CD4-positive, alpha-beta T cell (primary cell): Measurements from ENCODE around the gene FYB1. TPM values are rescaled to one million over a fixed set of nuclear protein-coding genes. Genes with fewer than 3 reads are reported as not detected.

ENCODE experiments used
- ATAC-seq: fragments of 200-7000 bp; cut with Tn5 transposase; one replicate; pipeline ENCODE4 v1.10.0; 2022; ENCODE audit warnings: mild to moderate bottlenecking; ENCODE audit not compliant: poor library complexity
- CTCF ChIA-PET: fragments of 350-600 bp; sonication (Branson Sonifier 250); formaldehyde crosslinking; loops from one replicate; lab custom pipeline; 2021; ENCODE audit warnings: antibody characterized with exemption, inconsistent platforms; lab: Charles Lee
- POLR2A ChIA-PET: fragments of 350-600 bp; sonication (Branson Sonifier 250); formaldehyde crosslinking; loops from one replicate; lab custom pipeline; 2021; ENCODE audit warnings: antibody characterized with exemption, inconsistent platforms; lab: Charles Lee
- DNase-seq, 14 experiments: peaks; one replicate each; pipeline ENCODE4 v3.0.0-alpha.2; 2013 to 2020; ENCODE audit warnings: mixed read lengths in 2 of 14
- H3K27ac ChIP-seq, 2 donors: one replicate each; pipeline versions ENCODE4 v1.5.1 to v1.7.0; 2013; ENCODE audit warnings: low read length in 2 of 2, low read depth in 1 of 2, mild to moderate bottlenecking in 1 of 2
- H3K27me3 ChIP-seq, 2 experiments: 1 replicate in 1 of 2; 2 replicates in 1 of 2; pipeline versions ENCODE4 v1.6.1 to v1.7.0; 2013; ENCODE audit warnings: low read length in 2 of 2, control low read depth in 1 of 2, mild to moderate bottlenecking in 1 of 2, moderate library complexity in 1 of 2; ENCODE audit not compliant: insufficient read depth in 2 of 2, control insufficient read depth in 1 of 2
- H3K36me3 ChIP-seq: one replicate; pipeline ENCODE4 v1.6.1; 2013; ENCODE audit warnings: low read length, control low read depth; ENCODE audit not compliant: insufficient read depth
- H3K4me1 ChIP-seq: one replicate; pipeline ENCODE4 v1.6.1; 2013; ENCODE audit warnings: low read length, control low read depth; ENCODE audit not compliant: insufficient read depth
- H3K4me3 ChIP-seq: one replicate; pipeline ENCODE4 v1.5.1; 2013; ENCODE audit warnings: mild to moderate bottlenecking, low read length, moderate library complexity
- H3K9me3 ChIP-seq, 2 experiments: 1 replicate in 1 of 2; 2 replicates in 1 of 2; pipeline versions ENCODE4 v1.6.1 to v1.7.0; 2013; ENCODE audit warnings: low read length in 2 of 2, mild to moderate bottlenecking in 2 of 2, control low read depth in 1 of 2, moderate library complexity in 1 of 2; ENCODE audit not compliant: control insufficient read depth in 1 of 2, insufficient read depth in 1 of 2
- H3K27ac Mint-ChIP-seq: one replicate; pipeline ENCODE4 v1.8.0; 2020; ENCODE audit warnings: mixed read lengths
- H3K27me3 Mint-ChIP-seq: one replicate; pipeline ENCODE4 v1.8.0; 2021; ENCODE audit warnings: mixed read lengths
- H3K36me3 Mint-ChIP-seq: one replicate; pipeline ENCODE4 v1.8.0; 2021; ENCODE audit warnings: low read depth, mixed read lengths
- H3K4me1 Mint-ChIP-seq: one replicate; pipeline ENCODE4 v1.8.0; 2021; ENCODE audit warnings: low read depth, mixed read lengths
- H3K4me3 Mint-ChIP-seq: one replicate; pipeline ENCODE4 v1.8.0; 2020; ENCODE audit warnings: mild to moderate bottlenecking, mixed read lengths
- H3K9me3 Mint-ChIP-seq: one replicate; pipeline ENCODE4 v1.8.0; 2020; ENCODE audit warnings: mixed read lengths
- CTCF ChIP-seq: fragments of 200-600 bp; IDR thresholded peaks from one replicate; pipeline ENCODE4 v1.8.0; 2022; ENCODE audit warnings: antibody characterized with exemption, mild to moderate bottlenecking
- intact Hi-C, 2 experiments: fragments of 100-400 bp; cut with DNase I in 1 of 2; cut with micrococcal nuclease in 1 of 2; formaldehyde crosslinking; loops; one replicate each; pipeline versions ENCODE4 v1.15.1 to v1.9.0; 2023 to 2025; cut with DNase I, micrococcal nuclease
- total RNA-seq, 174 experiments: library from RNA in 2 of 174; stranded (reverse) in 2 of 174; gene quantifications; one replicate each; pipeline ENCODE4 v1.2.3 and lab custom pipeline; 2021 to 2026

Gene FYB1
- total RNA-seq, 2 experiments from 2014 or later: 478 to 497 TPM

DNA sequence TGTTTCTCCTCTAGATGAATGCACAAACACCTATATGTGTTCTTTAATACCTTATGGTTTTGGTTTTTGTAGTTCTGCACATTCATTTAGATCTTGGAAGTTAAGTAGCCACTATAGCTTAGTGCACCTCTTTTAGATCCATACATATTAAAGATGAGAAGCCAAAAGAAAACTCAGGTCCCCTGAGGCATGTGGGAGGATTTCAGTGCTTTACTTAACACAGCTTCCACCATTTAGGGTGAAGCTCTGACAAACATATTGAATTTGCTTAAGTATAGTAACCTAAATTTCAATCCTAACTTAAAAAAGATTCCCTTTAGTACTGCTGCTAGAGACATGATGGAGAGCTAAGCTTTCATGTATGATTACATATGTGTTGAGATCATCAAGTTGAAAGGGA lies 119.5 kb downstream of the FYB1 start:
- TF ChIP-seq CTCF: no peak
- ChIA-PET POLR2A (interaction anchor here (0.6 to 3.1 kb wide), 5 partner anchors 11 to 27 kb away, joined by 3 to 10 read pairs (median 4); no protein-coding TSS in a partner anchor), CTCF (interaction anchor here (0.9 kb wide), 1 partner anchor 94 kb away, joined by 3 read pairs; no protein-coding TSS in a partner anchor)
- Mint-ChIP-seq H3K9me3 (no peaks in the 10 kb centered on the region), H3K27me3 (no peaks in the 10 kb centered on the region), H3K4me3 (no peak overlapping the region), H3K27ac (peak overlapping the region; percentile 81), H3K4me1 (peaks cover 46% of the 10 kb centered on the region), H3K36me3 (peaks cover 38% of the 10 kb centered on the region)
- Histone ChIP-seq H3K36me3 (peaks cover 24% of the 10 kb centered on the region), H3K27ac (peak overlapping the region; percentile 21 to 28), H3K4me1 (peaks cover 17% of the 10 kb centered on the region), H3K27me3 (no peaks in the 10 kb centered on the region), H3K4me3 (no peak overlapping the region), H3K9me3 (no peaks in the 10 kb centered on the region)
- DNase-seq (no peak), ATAC-seq (no peak)
- intact Hi-C loops: loop anchor here in 1 of 2 experiments (5.0 kb wide), 1 partner anchor 93 kb away; no protein-coding TSS in a partner anchor

DNA sequence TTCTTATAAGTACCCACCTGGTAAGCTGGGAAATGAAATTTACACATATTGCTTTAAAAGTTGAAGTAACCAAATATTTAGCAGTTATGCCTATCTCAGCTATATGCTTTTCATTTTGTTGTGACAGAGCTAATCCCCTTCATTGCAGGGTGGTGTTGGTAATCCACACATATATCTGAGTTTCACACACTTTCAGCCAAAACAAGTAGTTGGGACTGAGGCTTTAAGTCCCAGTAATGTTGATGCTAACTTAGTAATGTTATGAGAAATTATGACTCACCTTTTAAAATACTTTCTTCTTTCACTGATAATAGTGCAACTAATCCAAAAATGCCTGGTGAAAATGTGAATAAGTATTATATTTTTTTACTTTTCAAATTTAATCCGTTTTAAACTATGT lies 126.0 kb downstream of the FYB1 start:
- ATAC-seq: no peak
- H3K4me3 Mint-ChIP-seq: no peak overlapping the region
- CTCF ChIA-PET: no interaction called here
- Histone ChIP-seq H3K4me1 (no peaks in the 10 kb centered on the region), H3K4me3 (no peak overlapping the region), H3K27me3 (no peaks in the 10 kb centered on the region), H3K27ac (no peak overlapping the region), H3K36me3 (no peaks in the 10 kb centered on the region), H3K9me3 (no peaks in the 10 kb centered on the region)
- no peaks in the 10 kb centered on the region for H3K4me1 Mint-ChIP-seq
- H3K9me3 Mint-ChIP-seq: no peaks in the 10 kb centered on the region
- POLR2A ChIA-PET: no interaction called here
- H3K27ac Mint-ChIP-seq: no peak overlapping the region
- no peak for TF ChIP-seq CTCF
- no peaks in the 10 kb centered on the region for H3K36me3 Mint-ChIP-seq
- intact Hi-C loops: no loop called here
- DNase-seq: no peak
- H3K27me3 Mint-ChIP-seq: peaks cover 12% of the 10 kb centered on the region

- Histone ChIP-seq H3K9me3 (no peaks in the 10 kb centered on the region), H3K27ac (no peak overlapping the region), H3K4me1 (no peaks in the 10 kb centered on the region), H3K27me3 (no peaks in the 10 kb centered on the region), H3K36me3 (no peaks in the 10 kb centered on the region), H3K4me3 (no peak overlapping the region)
- Mint-ChIP-seq H3K4me1 (no peaks in the 10 kb centered on the region), H3K27me3 (peaks cover 14% of the 10 kb centered on the region), H3K36me3 (no peaks in the 10 kb centered on the region), H3K27ac (no peak overlapping the region), H3K9me3 (no peaks in the 10 kb centered on the region), H3K4me3 (no peak overlapping the region)
- intact Hi-C loops: no loop called here
- TF ChIP-seq CTCF: no peak
- DNase-seq (no peak), ATAC-seq (no peak)
- POLR2A ChIA-PET: no interaction called here
- CTCF ChIA-PET: no interaction called here
Measured at GRCh38 chr5:39092581-39093351, 126.6 kb downstream of the FYB1 start.
